ENCODE data around the gene WFIKKN2.
A peak's percentile ranks its signal among the peaks of the same experiment; 100 is the strongest.

WFIKKN2 gene

DNA sequence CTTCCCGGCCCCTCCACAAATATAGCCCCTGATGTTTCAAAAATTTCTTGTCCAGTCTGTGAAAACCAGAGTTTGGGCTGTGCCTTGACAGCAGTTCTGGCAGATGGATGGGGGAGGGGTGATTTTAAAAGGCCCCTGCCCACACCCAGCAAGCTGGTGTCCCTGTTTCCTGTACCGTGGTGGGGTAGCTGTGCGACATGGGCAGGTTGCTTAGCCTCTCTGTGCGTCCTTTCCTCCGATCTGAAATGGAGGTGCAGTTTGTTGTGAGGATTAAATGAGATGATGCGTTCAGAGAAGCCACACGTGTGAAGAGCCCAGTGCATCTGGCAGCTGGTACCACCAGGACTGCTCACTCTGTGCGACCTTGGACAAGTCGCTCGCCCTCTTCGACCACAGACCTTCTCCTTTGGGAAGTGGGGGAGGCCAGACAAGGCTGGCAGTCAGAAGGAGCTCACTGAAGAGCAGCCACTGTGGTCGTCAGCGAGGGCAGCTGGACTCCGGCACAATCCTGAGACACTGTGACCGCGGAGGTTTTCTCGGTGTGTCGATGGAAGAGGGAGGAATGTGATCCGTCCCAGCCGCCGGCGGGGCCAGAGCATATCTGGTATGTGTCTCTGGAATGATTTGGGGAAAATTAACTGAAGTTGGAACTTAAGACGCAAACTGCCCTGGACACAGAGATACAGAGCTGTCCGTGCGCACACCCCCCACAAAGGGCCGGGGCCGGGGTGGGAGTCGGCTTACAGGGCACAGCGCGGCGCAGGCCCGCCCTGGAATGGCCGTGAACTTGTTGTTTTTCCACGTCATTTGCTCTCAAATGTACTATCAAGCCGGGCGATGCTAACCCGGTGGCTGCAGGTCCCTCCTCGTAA is 721 bp upstream of the WFIKKN2 start:
- DNase-seq (ENCODE audit: low spot score), result no peak

DNA sequence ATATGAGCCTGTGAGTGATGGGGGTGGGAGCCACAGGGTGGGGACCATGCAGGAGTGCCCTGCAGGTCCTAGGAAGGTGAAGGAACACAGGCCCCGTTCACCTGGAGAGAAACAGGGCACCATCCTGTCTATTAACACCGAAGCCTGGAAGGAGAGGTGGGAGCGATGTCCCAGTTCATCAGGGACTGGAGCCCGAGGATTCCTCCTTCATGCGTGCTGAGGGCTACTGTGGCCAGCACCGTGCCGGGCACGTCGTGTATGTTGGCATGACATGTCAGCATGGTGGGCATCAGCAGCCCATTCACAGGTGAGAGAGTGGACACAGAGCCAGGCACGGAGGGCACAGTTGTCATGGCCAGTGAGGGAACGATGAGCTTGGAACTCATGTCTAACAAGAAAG is 1.4 kb downstream of the WFIKKN2 start:
- DNase-seq (ENCODE audit: low spot score), result no peak

GRCh38 chr17:50837286-50837979 is 2.0 kb downstream of the WFIKKN2 start:
- no peak for DNase-seq (ENCODE audit: low spot score)

DNA sequence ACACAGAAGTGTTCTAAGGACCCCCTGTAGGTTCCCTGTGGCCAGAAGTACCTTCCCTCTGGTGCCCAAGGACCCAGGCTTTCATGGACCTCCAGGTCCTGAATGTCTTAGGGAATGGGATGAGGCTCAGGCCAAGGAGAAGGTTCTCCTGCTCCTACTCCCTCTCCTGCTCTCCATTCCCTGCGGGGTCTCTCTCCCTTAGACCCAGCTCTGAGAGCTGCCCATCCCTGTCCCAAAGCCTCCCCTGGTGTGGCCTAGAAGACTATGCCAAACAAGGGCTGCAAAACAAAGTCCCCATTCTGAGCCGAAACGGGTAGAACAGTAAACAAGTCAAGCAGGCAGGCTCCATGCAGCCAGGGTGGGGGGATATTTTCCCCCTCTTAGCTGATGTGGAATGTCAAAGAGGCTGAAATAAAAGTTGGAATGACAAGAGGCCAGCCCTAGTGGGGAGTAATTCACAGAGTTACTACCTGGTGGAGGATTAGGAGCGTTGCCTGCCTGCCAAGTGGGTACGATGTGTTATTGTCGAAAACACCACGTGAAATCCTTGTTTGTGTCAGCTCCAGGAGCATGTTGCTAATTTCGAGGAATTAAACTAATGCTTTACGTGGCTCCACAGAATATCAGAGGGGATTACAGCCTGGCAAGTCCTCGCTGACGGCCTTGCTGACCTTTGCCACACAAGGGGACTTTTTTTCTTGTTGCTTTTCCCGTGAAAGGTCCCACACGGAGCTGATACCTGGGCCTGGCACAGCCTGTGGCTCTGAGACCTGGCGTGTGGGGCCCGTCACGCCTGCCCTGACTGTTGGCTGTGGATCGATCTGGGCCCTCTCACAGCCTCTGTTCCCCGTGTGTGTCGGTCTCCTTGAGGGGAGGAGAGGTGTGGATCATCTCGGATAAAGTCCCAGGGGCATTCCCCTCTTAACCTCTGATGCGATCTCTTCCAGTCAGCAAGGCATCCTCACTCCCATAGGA is 2.9 kb downstream of the WFIKKN2 start:
- no peak for DNase-seq (ENCODE audit: low spot score)

GRCh38 chr17:50839591-50840310 is 4.4 kb downstream of the WFIKKN2 start:
- DNase-seq (ENCODE audit: low spot score), result no peak

DNA sequence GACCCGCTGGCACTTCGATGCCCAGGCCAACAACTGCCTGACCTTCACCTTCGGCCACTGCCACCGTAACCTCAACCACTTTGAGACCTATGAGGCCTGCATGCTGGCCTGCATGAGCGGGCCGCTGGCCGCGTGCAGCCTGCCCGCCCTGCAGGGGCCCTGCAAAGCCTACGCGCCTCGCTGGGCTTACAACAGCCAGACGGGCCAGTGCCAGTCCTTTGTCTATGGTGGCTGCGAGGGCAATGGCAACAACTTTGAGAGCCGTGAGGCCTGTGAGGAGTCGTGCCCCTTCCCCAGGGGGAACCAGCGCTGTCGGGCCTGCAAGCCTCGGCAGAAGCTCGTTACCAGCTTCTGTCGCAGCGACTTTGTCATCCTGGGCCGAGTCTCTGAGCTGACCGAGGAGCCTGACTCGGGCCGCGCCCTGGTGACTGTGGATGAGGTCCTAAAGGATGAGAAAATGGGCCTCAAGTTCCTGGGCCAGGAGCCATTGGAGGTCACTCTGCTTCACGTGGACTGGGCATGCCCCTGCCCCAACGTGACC is 5.0 kb downstream of the WFIKKN2 start:
- no peak for DNase-seq (ENCODE audit: low spot score)

- DNase-seq (ENCODE audit: low spot score), result no peak
Measured at GRCh38 chr17:50841277-50841948, 6.0 kb downstream of the WFIKKN2 start.

GRCh38 chr17:50841949-50842354 is 6.6 kb downstream of the WFIKKN2 start:
- peak; percentile 55 for DNase-seq (ENCODE audit: low spot score)

DNA sequence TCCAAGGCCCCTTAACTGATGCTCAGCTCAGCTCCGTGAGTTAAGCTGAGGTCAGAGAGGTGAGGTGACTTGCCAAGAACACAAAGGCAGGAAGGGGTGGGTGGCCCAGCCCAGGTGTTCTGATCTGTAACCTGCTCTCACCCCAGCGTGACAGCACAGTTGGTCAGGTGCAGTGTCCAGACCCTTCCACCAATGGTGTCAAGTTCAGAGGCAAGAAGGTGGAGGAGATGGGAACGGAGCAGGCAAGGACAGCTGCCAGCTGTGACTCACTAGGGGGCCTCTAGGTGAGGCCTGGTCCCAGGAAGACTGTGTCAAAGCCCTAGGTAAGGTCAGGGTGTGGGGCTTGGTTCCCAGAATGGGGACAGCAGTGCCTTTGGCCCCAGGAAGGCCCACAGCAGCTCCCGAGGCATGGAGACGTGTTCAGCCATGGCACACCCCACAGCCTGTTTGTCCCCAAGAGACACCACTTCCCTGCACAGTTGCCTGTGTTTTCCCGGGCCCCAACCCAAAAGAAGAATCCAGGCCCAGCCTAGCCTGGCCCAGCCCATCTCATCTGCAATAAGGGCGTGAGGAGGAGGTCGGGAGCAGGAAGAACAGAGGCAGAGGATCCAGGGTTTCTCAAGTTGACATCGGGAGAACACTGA is 7.2 kb downstream of the WFIKKN2 start:
- DNase-seq (ENCODE audit: low spot score), result no peak

GRCh38 chr17:50843150-50843905 is 7.9 kb downstream of the WFIKKN2 start:
- DNase-seq (ENCODE audit: low spot score), result no peak

GRCh38 chr17:50844117-50844700 is 8.8 kb downstream of the WFIKKN2 start:
- DNase-seq (ENCODE audit: low spot score), result no peak

- DNase-seq (ENCODE audit: low spot score), result peak; percentile 30
Measured at GRCh38 chr17:50845240-50846147, 10.1 kb downstream of the WFIKKN2 start.

DNA sequence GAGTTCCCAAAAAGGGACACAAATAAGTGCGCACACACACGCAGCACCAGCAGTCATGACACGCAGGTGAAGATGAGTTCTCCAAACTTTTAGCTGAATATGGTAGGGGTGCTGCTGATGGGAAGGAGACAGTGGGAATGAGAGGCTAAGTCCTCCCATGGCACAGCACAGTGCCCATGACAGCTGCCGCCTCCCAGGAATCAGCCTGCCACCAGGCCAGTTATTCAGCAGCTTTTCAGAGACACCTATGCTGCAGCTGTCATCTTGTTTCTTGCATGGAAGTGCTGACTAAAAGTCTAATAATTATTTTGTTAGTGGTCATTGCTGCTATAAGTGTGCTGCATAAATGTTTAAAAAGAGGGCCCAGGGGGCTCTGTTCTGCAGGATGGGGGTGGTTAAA is 12.2 kb downstream of the WFIKKN2 start:
- DNase-seq (ENCODE audit: low spot score), result no peak

DNA sequence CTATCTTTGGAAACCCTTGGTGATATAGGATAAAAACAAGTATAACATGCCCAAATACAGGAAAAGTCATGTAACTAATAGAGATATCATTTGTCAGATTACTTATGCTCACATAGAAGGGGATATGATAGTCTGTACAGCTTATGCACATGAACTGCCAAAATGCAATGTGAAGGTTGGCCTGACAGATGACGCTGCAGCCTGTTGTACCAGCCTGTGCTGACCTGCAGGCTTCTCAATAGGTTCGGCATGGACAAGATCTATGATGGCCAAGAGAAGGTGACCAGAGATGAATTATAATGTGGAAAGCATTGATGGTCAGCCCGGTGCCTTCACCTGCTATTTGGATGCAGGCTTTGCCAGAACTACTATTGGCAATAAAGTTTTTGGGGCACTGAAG is 12.7 kb downstream of the WFIKKN2 start:
- DNase-seq (ENCODE audit: low spot score), result no peak

GRCh38 chr17:50848711-50849110 is 13.3 kb downstream of the WFIKKN2 start:
- no peak for DNase-seq (ENCODE audit: low spot score)

GRCh38 chr17:50850640-50851039 is 15.3 kb downstream of the WFIKKN2 start:
- no peak for DNase-seq (ENCODE audit: low spot score)

DNA sequence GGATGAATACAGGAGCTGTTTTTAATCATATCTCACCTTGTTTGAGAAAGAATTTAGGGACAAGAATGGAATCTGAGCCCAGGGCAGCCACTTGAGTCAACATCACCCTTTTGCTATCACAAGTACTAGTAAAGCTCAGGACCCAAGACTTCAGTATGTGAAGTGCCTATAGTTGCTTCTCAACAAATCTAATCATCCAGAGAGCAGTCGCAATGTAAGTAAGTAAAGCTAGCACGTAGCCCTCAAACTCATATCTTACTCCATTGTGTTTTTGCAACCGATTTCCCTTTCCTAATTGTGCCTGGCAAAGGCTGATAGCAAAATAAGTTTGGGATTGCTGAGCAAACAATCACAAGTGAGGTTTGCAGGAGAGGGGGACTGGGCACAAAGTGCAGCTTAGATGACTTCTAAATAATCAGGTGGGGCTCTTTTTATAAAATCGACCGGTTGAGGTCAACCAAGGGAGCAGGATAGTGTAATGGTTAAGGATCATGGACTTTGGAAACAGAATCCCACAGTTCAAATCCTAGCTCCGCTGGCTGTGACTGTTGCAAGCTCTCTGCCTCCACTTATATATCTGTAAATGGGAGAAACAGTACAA is 17.7 kb downstream of the WFIKKN2 start:
- no peak for DNase-seq (ENCODE audit: low spot score)

GRCh38 chr17:50853781-50854180 is 18.4 kb downstream of the WFIKKN2 start:
- no peak for DNase-seq (ENCODE audit: low spot score)
